Peyer's patch (tissue), 4 donors: Measurements from ENCODE around the gene LMNB1.

Experiments
- CTCF ChIP-seq, 6 experiments: fragments of 450-650 bp in 4 of 6; fragments of 200-600 bp in 2 of 6; sonication (generic) in 1 of 6; IDR thresholded peaks; one replicate each; pipeline ENCODE4 v1.5.1; 2017 to 2019; ENCODE audit warnings: antibody characterized with exemption in 6 of 6, mild to moderate bottlenecking in 3 of 6, moderate library complexity in 1 of 6
- POLR2A ChIP-seq, 2 donors: fragments of 450-650 bp; IDR thresholded peaks; one replicate each; pipeline ENCODE4 v1.5.1; 2017; ENCODE audit warnings: antibody characterized with exemption in 2 of 2, mild to moderate bottlenecking in 2 of 2, moderate library complexity in 2 of 2

DNA sequence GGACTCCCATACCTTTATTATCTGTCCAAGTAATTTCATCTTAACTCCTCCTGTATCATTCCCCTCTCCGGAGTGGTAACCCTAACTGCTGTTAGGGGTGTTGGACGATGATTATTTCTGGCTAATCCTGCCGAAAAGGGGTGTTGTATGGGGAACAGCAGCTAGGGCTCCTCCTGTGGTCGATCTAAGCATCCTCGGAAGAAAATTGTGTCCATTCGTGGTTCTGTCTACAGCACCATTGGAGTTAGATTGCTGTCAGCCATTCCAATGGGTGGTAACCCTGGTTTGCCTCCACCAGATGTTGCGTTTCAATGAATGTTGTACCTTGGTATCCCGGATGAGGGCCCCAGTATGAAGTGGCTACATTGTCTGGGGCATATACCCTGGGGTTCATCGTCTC is 35.6 kb upstream of the LMNB1 start:
- no peak for TF ChIP-seq POLR2A (IDR thresholded peaks at IDR 0.05)
- TF ChIP-seq CTCF (IDR thresholded peaks at IDR 0.05) = no peak
